Measurements from ENCODE around the gene RBFOX2.
"Not testable (repeated sequence)": the region's sequence is repeated elsewhere in the genome, so short reads cannot be mapped to it uniquely, and the experiment has no call there.

RBFOX2 gene

DNA sequence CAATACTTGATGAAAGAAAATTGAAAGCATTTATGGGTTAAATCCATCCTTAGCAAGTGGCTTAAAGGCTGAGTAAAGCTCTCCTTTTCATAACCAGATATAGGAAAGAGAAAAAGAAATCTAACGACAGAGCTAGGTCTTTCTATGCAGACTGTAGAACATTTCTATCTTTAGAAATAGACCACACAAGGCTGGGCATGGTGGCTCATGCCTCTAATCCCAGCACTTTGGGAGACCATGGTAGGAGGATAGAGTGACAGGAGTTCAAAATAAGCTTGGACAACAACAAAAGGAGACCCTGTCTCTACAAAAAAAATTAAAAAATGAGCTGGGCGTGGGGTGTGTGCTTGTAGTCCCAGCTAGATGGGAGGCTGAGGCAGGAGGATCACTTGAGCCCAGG, 220.2 kb downstream of the RBFOX2 start:
- no peak for DNase-seq

- not testable (repeated sequence) for DNase-seq
Measured at GRCh38 chr22:35806668-35807067, 222.0 kb downstream of the RBFOX2 start.

GRCh38 chr22:35805466-35805865, 223.2 kb downstream of the RBFOX2 start:
- no peak for DNase-seq

GRCh38 chr22:35804421-35804820, 224.2 kb downstream of the RBFOX2 start:
- no peak for DNase-seq

DNA sequence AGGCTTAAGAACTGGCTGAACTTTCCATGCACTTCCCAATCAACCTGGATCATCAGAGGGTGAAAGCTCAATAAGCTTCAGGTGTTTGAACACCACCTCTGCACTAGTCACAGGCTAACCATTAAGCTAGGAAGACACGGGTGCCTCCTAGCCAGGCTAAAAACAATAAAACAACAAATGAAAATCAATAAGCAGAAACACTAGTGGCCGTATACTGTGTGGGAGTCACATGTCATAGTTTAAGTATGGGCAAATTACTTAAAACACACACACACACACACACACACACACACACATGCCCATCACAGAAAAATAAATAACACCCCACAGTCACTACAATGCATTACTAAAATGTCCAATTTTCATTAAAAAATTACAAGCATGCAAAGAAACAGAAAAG, 225.7 kb downstream of the RBFOX2 start:
- DNase-seq = no peak

DNA sequence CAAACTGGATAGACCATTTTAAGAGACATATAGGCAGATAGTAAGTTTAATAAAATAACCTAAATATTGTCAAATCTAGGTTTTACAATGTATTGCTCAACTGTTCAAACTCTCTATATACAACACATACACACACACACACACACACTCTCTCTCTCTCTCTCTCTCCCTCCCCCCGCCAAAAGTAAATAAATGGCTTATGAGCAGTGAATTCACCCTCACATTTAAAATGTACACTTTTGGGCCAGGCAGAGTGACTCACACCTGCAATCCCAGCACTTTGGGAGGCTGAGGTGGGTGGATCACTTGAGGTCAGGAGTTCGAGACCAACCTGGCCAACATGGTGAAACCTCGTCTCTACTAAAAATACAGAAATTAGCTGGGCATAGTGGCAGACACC, 227.3 kb downstream of the RBFOX2 start:
- not testable (repeated sequence) for DNase-seq

DNA sequence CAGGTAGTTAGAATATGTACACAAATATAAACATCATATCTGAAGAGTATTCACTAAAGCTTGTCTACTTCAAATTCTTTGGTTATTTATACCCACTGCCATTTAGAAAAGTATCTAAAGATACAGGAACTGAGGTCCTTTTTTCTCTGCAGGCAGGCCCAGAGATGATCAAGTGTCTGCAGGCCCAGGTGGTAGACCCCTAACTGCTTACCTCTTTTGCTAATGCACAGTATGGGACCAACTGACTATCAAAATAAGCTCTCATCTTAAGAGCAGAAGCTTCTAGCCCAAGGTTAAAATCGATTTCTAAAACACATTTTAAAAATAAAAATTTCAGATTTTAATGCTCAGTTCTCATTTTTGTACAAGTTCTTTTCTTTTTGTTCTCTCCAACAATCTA, 229.5 kb downstream of the RBFOX2 start:
- DNase-seq = no peak

DNA sequence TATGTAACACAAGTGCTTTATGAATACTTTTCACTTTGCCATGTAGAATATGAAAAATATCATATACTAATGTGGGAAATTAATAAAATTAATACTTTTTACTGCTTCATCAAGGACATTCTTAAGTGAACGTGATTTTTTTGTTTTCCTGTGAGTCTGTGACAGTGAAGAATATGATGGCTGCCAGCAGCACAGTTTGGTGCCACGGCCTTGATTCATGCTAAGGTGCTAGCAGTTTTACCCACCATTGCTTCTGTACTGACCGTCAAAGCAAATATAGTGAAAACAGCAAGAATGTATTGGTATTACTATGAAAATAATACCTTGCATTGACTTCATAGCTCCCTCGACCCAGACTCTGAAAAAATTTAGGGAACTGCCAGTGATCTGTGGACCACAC, 231.2 kb downstream of the RBFOX2 start:
- DNase-seq = no peak

DNA sequence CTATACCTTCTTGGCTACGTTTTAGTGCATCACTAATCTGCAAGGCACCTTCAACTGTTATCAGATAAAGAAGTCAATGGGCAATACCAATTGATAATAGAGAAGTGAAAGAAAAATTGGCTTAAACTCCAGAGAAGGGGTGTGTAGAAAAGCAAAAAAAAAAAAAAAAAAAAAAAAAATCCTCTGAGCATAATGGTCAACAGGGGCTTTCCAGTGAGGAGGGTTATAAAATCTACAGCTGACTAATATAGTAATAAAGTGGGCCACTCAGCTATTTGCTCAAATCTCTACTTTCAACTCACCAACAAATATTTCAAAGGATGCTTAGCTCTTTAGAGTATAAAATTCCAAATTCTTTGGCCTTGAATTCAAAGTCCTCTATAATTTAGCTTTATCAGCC, 233.1 kb downstream of the RBFOX2 start:
- no peak for DNase-seq

- DNase-seq = no peak
Measured at GRCh38 chr22:35792506-35792905, 236.1 kb downstream of the RBFOX2 start.

- not testable (repeated sequence) for DNase-seq
Measured at GRCh38 chr22:35791788-35792187, 236.8 kb downstream of the RBFOX2 start.

DNA sequence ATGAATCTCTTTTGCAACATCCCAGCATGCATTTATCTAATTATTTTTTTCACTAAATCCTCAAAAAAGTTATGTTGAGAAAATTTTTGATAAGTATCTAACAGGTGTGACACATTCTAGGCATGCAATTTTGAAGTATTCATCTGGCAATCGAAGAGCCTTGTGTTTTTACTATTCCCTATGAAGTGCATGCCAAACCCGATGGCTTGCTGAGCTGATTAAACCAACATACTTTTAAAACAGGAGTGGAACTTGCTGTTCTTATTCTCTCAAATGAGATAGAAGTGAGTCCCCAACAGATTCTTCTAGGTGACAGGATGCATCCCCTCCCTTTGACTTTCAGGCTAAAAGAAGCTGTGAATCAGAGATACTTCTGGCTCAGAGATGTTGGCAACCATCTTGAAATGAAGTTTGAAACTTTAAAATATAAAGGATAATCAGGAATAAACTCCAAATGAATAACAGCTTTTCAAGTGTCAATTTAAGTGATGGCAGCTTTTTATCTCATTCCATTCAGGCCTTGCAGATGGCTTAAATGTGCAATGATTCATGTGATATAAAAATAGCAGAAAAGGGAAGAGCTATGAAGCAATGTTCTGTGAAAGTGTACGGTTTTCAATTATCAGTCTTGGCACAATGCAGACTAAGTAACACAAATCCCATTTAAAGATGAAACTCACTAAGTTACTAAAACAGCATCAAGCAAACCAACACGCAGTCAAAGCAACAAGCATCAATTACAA, 243.3 kb downstream of the RBFOX2 start:
- no peak for DNase-seq

GRCh38 chr22:35784633-35785032, 244.0 kb downstream of the RBFOX2 start:
- DNase-seq = no peak

DNA sequence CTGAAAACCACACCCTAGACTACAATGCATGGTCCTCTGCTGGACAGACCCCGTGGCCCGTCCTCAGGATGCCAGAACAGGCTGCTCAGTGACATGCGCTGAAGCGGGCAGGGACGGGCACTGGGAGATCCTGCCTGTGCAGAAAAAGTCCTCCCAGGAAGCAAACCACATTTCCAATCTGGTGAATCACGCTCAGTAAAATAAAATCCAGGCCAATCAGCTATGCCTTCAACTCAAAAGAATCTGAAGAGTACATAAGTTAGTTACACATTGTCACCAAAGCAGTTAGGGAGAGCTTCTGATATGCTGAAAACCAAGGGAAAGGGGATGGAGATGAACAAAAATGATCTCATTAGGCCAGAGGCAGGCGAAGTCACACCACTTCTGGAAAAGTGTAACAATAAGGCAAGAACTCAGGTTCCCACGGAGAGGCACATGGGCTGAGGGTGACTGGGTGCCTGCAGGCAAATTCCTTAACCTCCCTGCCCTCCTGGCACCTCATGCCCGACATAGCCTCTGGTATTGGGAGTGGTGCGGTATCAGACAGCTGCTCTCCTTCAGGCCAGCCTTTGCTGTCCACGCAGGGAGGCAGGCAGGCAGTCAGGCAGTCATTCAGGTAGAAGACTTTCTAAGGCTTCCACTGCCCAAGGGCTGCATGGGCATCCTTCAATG, 244.5 kb downstream of the RBFOX2 start:
- no peak for DNase-seq

DNA sequence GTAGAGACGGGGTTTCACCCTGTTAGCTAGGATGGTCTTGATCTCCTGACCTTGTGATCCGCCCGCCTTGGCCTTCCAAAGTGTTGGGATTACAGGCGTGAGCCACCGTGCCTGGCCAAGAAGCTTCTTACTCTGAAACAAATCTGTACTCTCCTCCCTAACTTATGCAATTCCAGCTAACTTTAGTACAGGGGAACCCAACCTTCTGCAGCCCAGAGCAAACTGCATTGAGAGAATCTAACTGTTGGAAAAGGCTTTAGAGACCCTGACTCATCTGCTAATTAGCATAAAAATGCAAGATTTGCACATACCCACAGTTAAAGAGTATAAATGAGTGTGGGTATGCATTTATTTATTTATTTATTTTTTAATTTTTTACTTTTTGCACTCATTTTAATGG, 246.1 kb downstream of the RBFOX2 start:
- no peak for DNase-seq

GRCh38 chr22:35781898-35782297, 246.7 kb downstream of the RBFOX2 start:
- no peak for DNase-seq

DNA sequence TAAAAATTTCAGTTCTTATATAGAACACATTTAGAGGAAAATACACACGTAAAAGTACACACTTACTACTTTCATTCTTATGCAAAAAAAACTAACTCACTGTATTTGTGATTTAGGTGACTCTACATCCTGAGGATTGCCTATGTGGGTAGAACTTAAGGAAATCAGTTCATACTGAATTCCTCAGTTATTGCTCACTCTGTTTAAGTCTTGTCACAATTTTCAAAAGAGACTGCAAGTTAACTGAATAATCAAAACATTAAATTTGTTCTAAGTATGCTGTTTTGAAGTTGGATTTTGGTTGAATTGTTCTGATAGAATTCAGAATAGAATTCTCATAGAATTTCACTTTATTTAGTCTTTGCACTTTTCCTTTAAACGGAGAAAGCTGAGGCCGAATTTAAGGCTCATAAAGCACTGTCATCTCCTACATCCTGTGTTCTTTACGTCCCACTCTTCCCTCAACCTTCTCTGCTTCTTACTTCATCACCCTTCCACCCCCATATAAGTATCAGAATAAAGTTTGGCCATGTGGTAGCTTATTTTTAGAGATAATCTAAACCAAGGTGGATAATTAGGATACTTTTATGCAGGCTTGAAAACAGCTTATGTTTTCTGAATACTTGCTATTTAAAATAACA, 251.2 kb downstream of the RBFOX2 start:
- DNase-seq = no peak

GRCh38 chr22:35775339-35775738, 253.3 kb downstream of the RBFOX2 start:
- no peak for DNase-seq

GRCh38 chr22:35769974-35770373, 258.6 kb downstream of the RBFOX2 start:
- no peak for DNase-seq

- no peak for DNase-seq
Measured at GRCh38 chr22:35766654-35767580, 261.7 kb downstream of the RBFOX2 start.

DNA sequence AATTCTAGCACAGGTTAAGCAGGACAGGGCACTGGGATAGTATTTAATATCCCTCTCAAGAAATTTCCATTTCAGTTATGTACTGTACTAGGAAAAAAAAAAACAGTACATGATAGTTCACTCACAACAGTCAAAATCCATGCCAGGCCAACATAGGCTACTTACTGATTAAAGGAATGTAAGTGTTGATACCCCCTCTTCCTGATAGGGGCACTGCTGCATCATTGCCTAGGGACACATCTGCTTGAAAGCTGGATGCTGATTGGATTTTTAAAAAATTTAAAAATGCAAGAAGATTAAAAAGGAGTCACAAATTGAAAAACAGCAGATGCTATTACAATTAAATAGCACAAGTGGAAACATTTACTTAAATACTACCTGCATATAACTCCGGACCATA, 267.6 kb downstream of the RBFOX2 start:
- no peak for DNase-seq

GRCh38 chr22:35758394-35758793, 270.2 kb downstream of the RBFOX2 start:
- DNase-seq = no peak

GRCh38 chr22:35756722-35757121, 271.9 kb downstream of the RBFOX2 start:
- DNase-seq = no peak

Measured in NCI-H748 treated with DMSO at 0.1 percent for 48 hours (cell line).